ENCODE data around the gene POU2F3.

GRCh38 chr11:120354068-120354467 is 114.1 kb downstream of the POU2F3 start:
- TF ChIP-seq, protein P1, sequence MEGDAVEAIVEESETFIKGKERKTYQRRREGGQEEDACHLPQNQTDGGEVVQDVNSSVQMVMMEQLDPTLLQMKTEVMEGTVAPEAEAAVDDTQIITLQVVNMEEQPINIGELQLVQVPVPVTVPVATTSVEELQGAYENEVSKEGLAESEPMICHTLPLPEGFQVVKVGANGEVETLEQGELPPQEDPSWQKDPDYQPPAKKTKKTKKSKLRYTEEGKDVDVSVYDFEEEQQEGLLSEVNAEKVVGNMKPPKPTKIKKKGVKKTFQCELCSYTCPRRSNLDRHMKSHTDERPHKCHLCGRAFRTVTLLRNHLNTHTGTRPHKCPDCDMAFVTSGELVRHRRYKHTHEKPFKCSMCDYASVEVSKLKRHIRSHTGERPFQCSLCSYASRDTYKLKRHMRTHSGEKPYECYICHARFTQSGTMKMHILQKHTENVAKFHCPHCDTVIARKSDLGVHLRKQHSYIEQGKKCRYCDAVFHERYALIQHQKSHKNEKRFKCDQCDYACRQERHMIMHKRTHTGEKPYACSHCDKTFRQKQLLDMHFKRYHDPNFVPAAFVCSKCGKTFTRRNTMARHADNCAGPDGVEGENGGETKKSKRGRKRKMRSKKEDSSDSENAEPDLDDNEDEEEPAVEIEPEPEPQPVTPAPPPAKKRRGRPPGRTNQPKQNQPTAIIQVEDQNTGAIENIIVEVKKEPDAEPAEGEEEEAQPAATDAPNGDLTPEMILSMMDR (IDR thresholded peaks at IDR 0.05 in 4 of 5, conservative IDR thresholded peaks at IDR 0.05 in 1 of 5), result no peak
- TF ChIP-seq POLR2A (IDR thresholded peaks at IDR 0.05), result no peak

All from gastrocnemius medialis (tissue), 4 donors.